Pons (tissue), 1 donor: ENCODE results near the gene SCFD1.
"Not testable (repeated sequence)": the region's sequence is repeated elsewhere in the genome, so short reads cannot be mapped to it uniquely, and the experiment has no call there.

Source experiments
- DNase-seq: peaks from one replicate; pipeline ENCODE4 v3.0.0-alpha.2; 2016; ENCODE audit warnings: low spot score

Gene SCFD1

GRCh38 chr14:30621940-30622830 lies at the start of gene SCFD1:
TSS of gene SCFD1 (plus strand) at chr14:30622319. CDS start at chr14:30622339, 20 bp downstream.
- DNase-seq, result peak; percentile 93

- DNase-seq, result no peak
Measured at GRCh38 chr14:30572771-30573170, 49.3 kb upstream of the SCFD1 start.

GRCh38 chr14:30573226-30573814 lies 48.8 kb upstream of the SCFD1 start:
- no peak for DNase-seq

- DNase-seq, result no peak
Measured at GRCh38 chr14:30573966-30574365, 48.2 kb upstream of the SCFD1 start.

- DNase-seq, result not testable (repeated sequence)
Measured at GRCh38 chr14:30574777-30575176, 47.3 kb upstream of the SCFD1 start.

GRCh38 chr14:30576333-30576732 lies 45.8 kb upstream of the SCFD1 start:
- not testable (repeated sequence) for DNase-seq

- DNase-seq, result no peak
Measured at GRCh38 chr14:30580616-30581282, 41.4 kb upstream of the SCFD1 start.

- DNase-seq, result no peak
Measured at GRCh38 chr14:30581283-30581625, 40.9 kb upstream of the SCFD1 start.

GRCh38 chr14:30582376-30582775 lies 39.7 kb upstream of the SCFD1 start:
- DNase-seq, result no peak

GRCh38 chr14:30584058-30584630 lies 38.0 kb upstream of the SCFD1 start:
- no peak for DNase-seq

GRCh38 chr14:30585204-30585603 lies 36.9 kb upstream of the SCFD1 start:
- DNase-seq, result no peak

GRCh38 chr14:30587141-30587540 lies 35.0 kb upstream of the SCFD1 start:
- DNase-seq, result no peak

- no peak for DNase-seq
Measured at GRCh38 chr14:30588873-30589272, 33.2 kb upstream of the SCFD1 start.

- DNase-seq, result no peak
Measured at GRCh38 chr14:30596935-30597334, 25.2 kb upstream of the SCFD1 start.

- DNase-seq, result no peak
Measured at GRCh38 chr14:30597504-30597903, 24.6 kb upstream of the SCFD1 start.

GRCh38 chr14:30600922-30601918 lies 20.9 kb upstream of the SCFD1 start:
- DNase-seq, result no peak

- DNase-seq, result no peak
Measured at GRCh38 chr14:30603402-30603801, 18.7 kb upstream of the SCFD1 start.

- not testable (repeated sequence) for DNase-seq
Measured at GRCh38 chr14:30604696-30605095, 17.4 kb upstream of the SCFD1 start.

- DNase-seq, result no peak
Measured at GRCh38 chr14:30607156-30607780, 14.9 kb upstream of the SCFD1 start.

- DNase-seq, result no peak
Measured at GRCh38 chr14:30608533-30609006, 13.5 kb upstream of the SCFD1 start.
